HEK293 (cell line): ENCODE measurements around the gene MYLK4.

Experiments used
- CTCF ChIA-PET: fragments of 350-600 bp; formaldehyde crosslinking; extraction: SDS; loops from one replicate; lab custom pipeline; 2021; ENCODE audit warnings: antibody characterized with exemption; lab: Yijun Ruan, JAX
- POLR2A ChIA-PET: fragments of 300-600 bp; formaldehyde crosslinking; extraction: SDS; loops from one replicate; lab custom pipeline; 2020; ENCODE audit warnings: antibody characterized with exemption, inconsistent platforms; lab: Yijun Ruan, JAX
- H3K27ac ChIP-seq: fragments of 200-500 bp; sonication (Bioruptor generic); 2 replicates; pipeline ENCODE4 v1.5.1; 2014; ENCODE audit warnings: low read depth, low read length, control low read depth, inconsistent platforms; ENCODE audit errors: extremely low read depth
- H3K36me3 ChIP-seq, 2 experiments: fragments of 200-500 bp in 1 of 2; sonication (Bioruptor generic) in 1 of 2; 1 replicate in 1 of 2; 2 replicates in 1 of 2; pipeline ENCODE4 v1.5.1; 2014 to 2017; ENCODE audit warnings: inconsistent platforms in 2 of 2, low read length in 2 of 2; ENCODE audit not compliant: control insufficient read depth in 2 of 2, insufficient read depth in 1 of 2
- H3K4me1 ChIP-seq: fragments of 200-500 bp; sonication (Bioruptor generic); 2 replicates; pipeline ENCODE4 v1.5.1; 2014; ENCODE audit warnings: mild to moderate bottlenecking, low read length, inconsistent platforms; ENCODE audit not compliant: control insufficient read depth, insufficient read depth
- H3K4me3 ChIP-seq: 2 replicates; pipeline ENCODE4 v1.5.1; 2011; ENCODE audit warnings: low read depth, mild to moderate bottlenecking, control low read depth, low read length, moderate library complexity
- H3K9me3 ChIP-seq: fragments of 200-500 bp; sonication (Bioruptor generic); 2 replicates; pipeline ENCODE4 v1.5.1; 2014; ENCODE audit warnings: low read depth, low read length, inconsistent platforms; ENCODE audit not compliant: control insufficient read depth, insufficient read depth
- AEBP2 ChIP-seq: fragments of 450-650 bp; formaldehyde crosslinking; IDR thresholded peaks from 2 replicates; pipeline ENCODE4 v1.5.1; 2016; ENCODE audit warnings: missing biosample characterization, missing genetic modification characterization, borderline replicate concordance
- ELK4 ChIP-seq: IDR thresholded peaks from 2 replicates; pipeline ENCODE4 v1.6.1; 2011; ENCODE audit warnings: mild to moderate bottlenecking, low read depth, low read length, borderline replicate concordance
- KLF10 ChIP-seq: fragments of 450-650 bp; IDR thresholded peaks from 2 replicates; pipeline ENCODE4 v1.5.1; 2018; ENCODE audit warnings: missing biosample characterization, mild to moderate bottlenecking, missing genetic modification characterization
- KLF7 ChIP-seq: fragments of 450-650 bp; formaldehyde crosslinking; IDR thresholded peaks from 2 replicates; pipeline ENCODE4 v1.5.1; 2016; ENCODE audit warnings: missing biosample characterization, missing genetic modification characterization, borderline replicate concordance
- SP3 ChIP-seq: fragments of 450-650 bp; formaldehyde crosslinking; IDR thresholded peaks from 2 replicates; pipeline ENCODE4 v1.5.1; 2016; ENCODE audit warnings: missing biosample characterization, missing genetic modification characterization
- YY2 ChIP-seq: fragments of 450-650 bp; formaldehyde crosslinking; IDR thresholded peaks from 2 replicates; pipeline ENCODE4 v1.5.1; 2016; ENCODE audit warnings: missing biosample characterization, missing genetic modification characterization
- ZNF112 ChIP-seq: fragments of 450-650 bp; formaldehyde crosslinking; IDR thresholded peaks from 2 replicates; pipeline ENCODE4 v1.5.0; 2017; ENCODE audit warnings: missing biosample characterization, missing genetic modification characterization
- ZNF132 ChIP-seq: fragments of 450-650 bp; formaldehyde crosslinking; IDR thresholded peaks from 2 replicates; pipeline ENCODE4 v1.5.1; 2017; ENCODE audit warnings: missing biosample characterization, missing genetic modification characterization, borderline replicate concordance
- ZNF169 ChIP-seq: fragments of 450-650 bp; formaldehyde crosslinking; IDR thresholded peaks from 2 replicates; pipeline ENCODE4 v1.5.1; 2016; ENCODE audit warnings: missing biosample characterization, missing genetic modification characterization
- ZNF510 ChIP-seq: fragments of 450-650 bp; formaldehyde crosslinking; IDR thresholded peaks from 2 replicates; pipeline ENCODE4 v1.5.1; 2018; ENCODE audit warnings: mild to moderate bottlenecking, missing genetic modification characterization, missing biosample characterization; ENCODE audit not compliant: insufficient replicate concordance
- ZNF585B ChIP-seq: fragments of 450-650 bp; formaldehyde crosslinking; IDR thresholded peaks from 2 replicates; pipeline ENCODE4 v1.5.1; 2016; ENCODE audit warnings: missing biosample characterization, missing genetic modification characterization
- ZNF843 ChIP-seq: fragments of 450-650 bp; formaldehyde crosslinking; IDR thresholded peaks from 2 replicates; pipeline ENCODE4 v1.5.1; 2016; ENCODE audit warnings: missing biosample characterization, missing genetic modification characterization
- TF ChIP-seq, protein P1 (sequence below): fragments of 450-650 bp; formaldehyde crosslinking; IDR thresholded peaks from 2 replicates; pipeline ENCODE4 v1.5.1; 2016; ENCODE audit warnings: missing biosample characterization, missing genetic modification characterization
- TF ChIP-seq, protein P2 (sequence below): fragments of 450-650 bp; IDR thresholded peaks from 2 replicates; pipeline ENCODE4 v1.5.1; 2018; ENCODE audit warnings: missing biosample characterization, mild to moderate bottlenecking, missing genetic modification characterization
- TF ChIP-seq, protein P3 (sequence below): fragments of 450-650 bp; formaldehyde crosslinking; IDR thresholded peaks from 2 replicates; pipeline ENCODE4 v1.5.1; 2016; ENCODE audit warnings: missing biosample characterization, missing genetic modification characterization

The MYLK4 gene

GRCh38 chr6:2718334-2719092 is 32.2 kb downstream of the MYLK4 start:
- Histone ChIP-seq H3K4me3 (no peak overlapping the region), H3K9me3 (no peaks in the 10 kb centered on the region), H3K4me1 (no peaks in the 10 kb centered on the region), H3K36me3 (no peaks in the 10 kb centered on the region), H3K27ac (no peak overlapping the region)
- ChIA-PET CTCF (interaction anchor here (0.6 to 1.3 kb wide), 4 partner anchors 32 to 1954 kb away, joined by 3 read pairs; partner anchors contain the start of gene MYLK4), POLR2A (interaction anchor here (0.6 kb wide), 1 partner anchor 81 kb away, joined by 4 read pairs; no protein-coding TSS in a partner anchor)
- TF ChIP-seq ZNF169 (no peak), SP3 (tag by site-specific recombination) (no peak), ZNF843 (no peak), ZNF112 (tag by site-specific recombination) (no peak), ZNF510 (tag by site-specific recombination) (no peak), KLF10 (tag by site-specific recombination) (no peak), ELK4 (no peak), ZNF132 (tag by site-specific recombination) (no peak), AEBP2 (tag by site-specific recombination) (no peak), ZNF585B (tag by site-specific recombination) (no peak), YY2 (no peak), KLF7 (no peak)
- TF ChIP-seq, protein P1, sequence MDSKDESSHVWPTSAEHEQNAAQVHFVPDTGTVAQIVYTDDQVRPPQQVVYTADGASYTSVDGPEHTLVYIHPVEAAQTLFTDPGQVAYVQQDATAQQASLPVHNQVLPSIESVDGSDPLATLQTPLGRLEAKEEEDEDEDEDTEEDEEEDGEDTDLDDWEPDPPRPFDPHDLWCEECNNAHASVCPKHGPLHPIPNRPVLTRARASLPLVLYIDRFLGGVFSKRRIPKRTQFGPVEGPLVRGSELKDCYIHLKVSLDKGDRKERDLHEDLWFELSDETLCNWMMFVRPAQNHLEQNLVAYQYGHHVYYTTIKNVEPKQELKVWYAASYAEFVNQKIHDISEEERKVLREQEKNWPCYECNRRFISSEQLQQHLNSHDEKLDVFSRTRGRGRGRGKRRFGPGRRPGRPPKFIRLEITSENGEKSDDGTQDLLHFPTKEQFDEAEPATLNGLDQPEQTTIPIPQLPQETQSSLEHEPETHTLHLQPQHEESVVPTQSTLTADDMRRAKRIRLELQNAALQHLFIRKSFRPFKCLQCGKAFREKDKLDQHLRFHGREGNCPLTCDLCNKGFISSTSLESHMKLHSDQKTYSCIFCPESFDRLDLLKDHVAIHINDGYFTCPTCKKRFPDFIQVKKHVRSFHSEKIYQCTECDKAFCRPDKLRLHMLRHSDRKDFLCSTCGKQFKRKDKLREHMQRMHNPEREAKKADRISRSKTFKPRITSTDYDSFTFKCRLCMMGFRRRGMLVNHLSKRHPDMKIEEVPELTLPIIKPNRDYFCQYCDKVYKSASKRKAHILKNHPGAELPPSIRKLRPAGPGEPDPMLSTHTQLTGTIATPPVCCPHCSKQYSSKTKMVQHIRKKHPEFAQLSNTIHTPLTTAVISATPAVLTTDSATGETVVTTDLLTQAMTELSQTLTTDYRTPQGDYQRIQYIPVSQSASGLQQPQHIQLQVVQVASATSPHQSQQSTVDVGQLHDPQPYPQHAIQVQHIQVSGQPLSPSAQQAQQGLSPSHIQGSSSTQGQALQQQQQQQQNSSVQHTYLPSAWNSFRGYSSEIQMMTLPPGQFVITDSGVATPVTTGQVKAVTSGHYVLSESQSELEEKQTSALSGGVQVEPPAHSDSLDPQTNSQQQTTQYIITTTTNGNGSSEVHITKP (tag by site-specific recombination), result no peak
- TF ChIP-seq, protein P2, sequence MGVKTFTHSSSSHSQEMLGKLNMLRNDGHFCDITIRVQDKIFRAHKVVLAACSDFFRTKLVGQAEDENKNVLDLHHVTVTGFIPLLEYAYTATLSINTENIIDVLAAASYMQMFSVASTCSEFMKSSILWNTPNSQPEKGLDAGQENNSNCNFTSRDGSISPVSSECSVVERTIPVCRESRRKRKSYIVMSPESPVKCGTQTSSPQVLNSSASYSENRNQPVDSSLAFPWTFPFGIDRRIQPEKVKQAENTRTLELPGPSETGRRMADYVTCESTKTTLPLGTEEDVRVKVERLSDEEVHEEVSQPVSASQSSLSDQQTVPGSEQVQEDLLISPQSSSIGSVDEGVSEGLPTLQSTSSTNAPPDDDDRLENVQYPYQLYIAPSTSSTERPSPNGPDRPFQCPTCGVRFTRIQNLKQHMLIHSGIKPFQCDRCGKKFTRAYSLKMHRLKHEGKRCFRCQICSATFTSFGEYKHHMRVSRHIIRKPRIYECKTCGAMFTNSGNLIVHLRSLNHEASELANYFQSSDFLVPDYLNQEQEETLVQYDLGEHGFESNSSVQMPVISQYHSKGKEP (tag by site-specific recombination), result no peak
- TF ChIP-seq, protein P3, sequence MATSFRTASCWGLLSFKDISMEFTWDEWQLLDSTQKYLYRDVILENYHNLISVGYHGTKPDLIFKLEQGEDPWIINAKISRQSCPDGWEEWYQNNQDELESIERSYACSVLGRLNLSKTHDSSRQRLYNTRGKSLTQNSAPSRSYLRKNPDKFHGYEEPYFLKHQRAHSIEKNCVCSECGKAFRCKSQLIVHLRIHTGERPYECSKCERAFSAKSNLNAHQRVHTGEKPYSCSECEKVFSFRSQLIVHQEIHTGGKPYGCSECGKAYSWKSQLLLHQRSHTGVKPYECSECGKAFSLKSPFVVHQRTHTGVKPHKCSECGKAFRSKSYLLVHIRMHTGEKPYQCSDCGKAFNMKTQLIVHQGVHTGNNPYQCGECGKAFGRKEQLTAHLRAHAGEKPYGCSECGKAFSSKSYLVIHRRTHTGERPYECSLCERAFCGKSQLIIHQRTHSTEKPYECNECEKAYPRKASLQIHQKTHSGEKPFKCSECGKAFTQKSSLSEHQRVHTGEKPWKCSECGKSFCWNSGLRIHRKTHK, result no peak
